Measurements from ENCODE around the gene LAMA3. TPM values are rescaled to one million over a fixed set of nuclear protein-coding genes. Genes with fewer than 3 reads are reported as not detected.

LAMA3 gene
- total and polyA plus RNA-seq, 10 of the 15 experiments (the other 5 are each of a cell fraction or from before 2014, with no cell fraction given), result 0.37 to 6.5 (median 5.4) TPM

DNA sequence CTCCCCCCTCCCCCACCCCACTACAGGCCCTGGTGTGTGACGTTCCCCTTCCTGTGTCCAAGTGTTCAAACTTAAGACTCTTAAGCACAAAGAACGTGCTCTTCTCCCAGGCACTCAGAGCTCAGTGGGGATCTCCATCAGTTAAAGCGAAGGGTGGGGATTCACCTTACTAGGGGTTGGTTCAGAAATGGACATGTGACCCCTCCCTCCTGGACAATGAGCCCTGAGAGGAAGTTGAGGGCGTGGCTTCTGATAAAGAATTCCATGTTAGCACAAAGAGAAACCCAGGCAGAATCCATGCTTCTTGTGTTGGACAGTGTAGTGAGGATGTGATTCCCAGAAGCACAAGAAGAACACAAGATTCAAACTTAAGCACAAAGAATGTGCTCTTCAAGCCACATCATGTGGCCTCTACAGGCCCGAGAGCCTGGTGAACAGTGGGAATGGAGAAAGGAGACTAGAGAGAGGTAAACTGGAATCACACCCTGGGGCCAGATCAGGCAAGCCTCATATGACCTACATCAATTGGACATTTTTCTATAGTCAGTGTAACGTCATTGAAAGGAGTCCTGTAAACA is 247.2 kb downstream of the LAMA3 start:
- BruUV-seq (replicated peaks), result no TSS peak
- intact Hi-C loops (cut with micrococcal nuclease; ENCODE audit: unreplicated experiment), result no loop called here
- POLR2A ChIA-PET, result interaction anchor here (0.9 kb wide), 1 partner anchor 9 kb away, joined by 5 read pairs; no protein-coding TSS in a partner anchor

DNA sequence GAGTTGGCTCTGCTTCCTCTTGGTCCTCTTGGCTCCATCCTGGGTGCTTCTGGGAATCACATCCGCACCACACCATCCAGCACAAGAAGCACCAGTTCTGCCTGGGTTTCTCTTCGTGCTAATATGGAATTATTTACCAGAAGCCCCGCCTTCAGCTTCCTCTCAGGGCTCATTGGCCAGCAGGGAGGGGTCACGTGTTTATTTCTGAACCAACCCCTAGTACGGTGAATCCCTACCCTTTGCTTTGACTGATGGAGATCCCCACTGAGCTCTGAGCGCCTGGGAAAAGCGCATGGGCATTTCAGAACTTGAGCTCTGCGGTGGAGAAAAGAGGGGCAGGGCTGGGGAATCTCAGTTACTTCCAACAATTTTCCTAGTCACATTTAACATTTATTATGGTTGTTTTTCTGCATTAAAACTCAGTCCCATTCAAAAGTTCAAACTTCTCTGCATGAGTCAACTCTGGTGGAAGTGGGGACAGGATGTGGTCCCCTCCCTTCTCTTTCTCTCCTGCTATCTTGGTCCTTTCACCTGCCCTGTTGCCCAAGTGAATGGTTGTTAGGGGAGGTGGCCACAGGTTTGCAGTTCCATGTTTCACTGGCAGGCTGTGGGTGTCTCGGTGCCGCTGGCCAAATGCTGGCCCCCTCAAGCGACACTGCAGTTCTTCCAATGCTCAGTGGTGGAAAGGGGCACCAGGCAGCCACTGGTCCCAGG is 248.9 kb downstream of the LAMA3 start:
- 37% methylated on average over 11 of the region's 11 CpGs for WGBS (ENCODE audit: insufficient coverage, insufficient replicate concordance, low lambda C conversion rate, missing lambda C conversion rate)
- CTCF ChIA-PET, result interaction anchor here (0.5 to 2.3 kb wide), 3 partner anchors 8 to 194 kb away, joined by 3 to 14 read pairs (median 7); no protein-coding TSS in a partner anchor
- peak; percentile 88 for TF ChIP-seq NFYB (IDR thresholded peaks at IDR 0.05; ENCODE audit: insufficient read depth, low read depth, low read length)
- no peak for TF ChIP-seq STAT1 (conservative IDR thresholded peaks at IDR 0.05)
- no peak for TF ChIP-seq NR2C1 (IDR thresholded peaks at IDR 0.05)
- TF ChIP-seq CHD4 (IDR thresholded peaks at IDR 0.05), result no peak
- TF ChIP-seq SMAD5 (IDR thresholded peaks at IDR 0.05; ENCODE audit: low read depth), result 0 out of 2 replicates have a peak, but pooled peaks have one; percentile 28
- TF ChIP-seq, protein P1, sequence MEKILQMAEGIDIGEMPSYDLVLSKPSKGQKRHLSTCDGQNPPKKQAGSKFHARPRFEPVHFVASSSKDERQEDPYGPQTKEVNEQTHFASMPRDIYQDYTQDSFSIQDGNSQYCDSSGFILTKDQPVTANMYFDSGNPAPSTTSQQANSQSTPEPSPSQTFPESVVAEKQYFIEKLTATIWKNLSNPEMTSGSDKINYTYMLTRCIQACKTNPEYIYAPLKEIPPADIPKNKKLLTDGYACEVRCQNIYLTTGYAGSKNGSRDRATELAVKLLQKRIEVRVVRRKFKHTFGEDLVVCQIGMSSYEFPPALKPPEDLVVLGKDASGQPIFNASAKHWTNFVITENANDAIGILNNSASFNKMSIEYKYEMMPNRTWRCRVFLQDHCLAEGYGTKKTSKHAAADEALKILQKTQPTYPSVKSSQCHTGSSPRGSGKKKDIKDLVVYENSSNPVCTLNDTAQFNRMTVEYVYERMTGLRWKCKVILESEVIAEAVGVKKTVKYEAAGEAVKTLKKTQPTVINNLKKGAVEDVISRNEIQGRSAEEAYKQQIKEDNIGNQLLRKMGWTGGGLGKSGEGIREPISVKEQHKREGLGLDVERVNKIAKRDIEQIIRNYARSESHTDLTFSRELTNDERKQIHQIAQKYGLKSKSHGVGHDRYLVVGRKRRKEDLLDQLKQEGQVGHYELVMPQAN (conservative IDR thresholded peaks at IDR 0.05), result no peak
- TF ChIP-seq, protein P2, sequence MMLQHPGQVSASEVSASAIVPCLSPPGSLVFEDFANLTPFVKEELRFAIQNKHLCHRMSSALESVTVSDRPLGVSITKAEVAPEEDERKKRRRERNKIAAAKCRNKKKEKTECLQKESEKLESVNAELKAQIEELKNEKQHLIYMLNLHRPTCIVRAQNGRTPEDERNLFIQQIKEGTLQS (IDR thresholded peaks at IDR 0.05; ENCODE audit: borderline replicate concordance, extremely low read depth, low read depth, low read length), result peak; percentile 9; the same call in 1 of the 2 replicates
- peak in 1 of 2 experiments; percentile 59; a peak in 1 of 4 replicates for TF ChIP-seq ETV6 (conservative IDR thresholded peaks at IDR 0.05 in 1 of 2, IDR thresholded peaks at IDR 0.05 in 1 of 2; ENCODE audit: borderline replicate concordance in 1 of 2, low read depth in 1 of 2)

More for the DNA sequence above, 247.2 kb downstream of the LAMA3 start:
- no peaks in the 10 kb centered on the region for H3K27me3 ChIP-seq (replicated peaks in 1 of 2; ENCODE audit: control insufficient read depth in 2 of 2, insufficient read depth in 2 of 2, low read length in 1 of 2)
- FAIRE-seq (no peak), ATAC-seq (peak; percentile 23; the same call in 1 of the 3 replicates), DNase-seq (ENCODE audit: low read depth, low spot score) (no peak)
- in situ Hi-C loops (cut with MboI), result no loop called here
- no peak for TF ChIP-seq ZSCAN29 (IDR thresholded peaks at IDR 0.05)
- TF ChIP-seq, protein P3, sequence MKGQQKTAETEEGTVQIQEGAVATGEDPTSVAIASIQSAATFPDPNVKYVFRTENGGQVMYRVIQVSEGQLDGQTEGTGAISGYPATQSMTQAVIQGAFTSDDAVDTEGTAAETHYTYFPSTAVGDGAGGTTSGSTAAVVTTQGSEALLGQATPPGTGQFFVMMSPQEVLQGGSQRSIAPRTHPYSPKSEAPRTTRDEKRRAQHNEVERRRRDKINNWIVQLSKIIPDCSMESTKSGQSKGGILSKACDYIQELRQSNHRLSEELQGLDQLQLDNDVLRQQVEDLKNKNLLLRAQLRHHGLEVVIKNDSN (IDR thresholded peaks at IDR 0.05; ENCODE audit: borderline replicate concordance, extremely low read length, insufficient read depth, low read depth, low read length), result peak; percentile 13
- peak; percentile 67; the same call in 1 of the 2 replicates for TF ChIP-seq RAD51 (IDR thresholded peaks at IDR 0.05)
- no peaks in the 10 kb centered on the region for H3K79me2 ChIP-seq (ENCODE audit: control insufficient read depth, insufficient read depth, low read length)
- ChIA-PET SMC1A (ENCODE audit: uncharacterized antibody, unreplicated experiment) (interaction anchor here (0.8 to 1.7 kb wide), 3 partner anchors 9 to 310 kb away, joined by 3 to 6 read pairs (median 3); no protein-coding TSS in a partner anchor), CTCF (interaction anchor here (2.0 kb wide), 1 partner anchor 18 kb away, joined by 7 read pairs; no protein-coding TSS in a partner anchor), RAD21 (ENCODE audit: unreplicated experiment) (interaction anchor here (1.0 kb wide), 2 partner anchors 13 to 16 kb away, joined by 3 to 4 read pairs; no protein-coding TSS in a partner anchor)
- H3K4me3 ChIP-seq, result no peak overlapping the region
- H4K20me1 ChIP-seq (ENCODE audit: control insufficient read depth, insufficient read depth), result no peaks in the 10 kb centered on the region
- H3K36me3 ChIP-seq (ENCODE audit: control insufficient read depth in 2 of 2, insufficient read depth in 2 of 2, low read length in 1 of 2), result no peaks in the 10 kb centered on the region
- no peaks in the 10 kb centered on the region; the same call in 2 of the 3 replicates for H3K9me3 ChIP-seq (replicated peaks; ENCODE audit: control insufficient read depth, insufficient read depth, low read length)
- 52% methylated on average over 6 of the region's 6 CpGs for WGBS (ENCODE audit: insufficient coverage, insufficient replicate concordance, low lambda C conversion rate, missing lambda C conversion rate)
- no peak overlapping the region for H2AFZ ChIP-seq (ENCODE audit: control insufficient read depth, low read depth, low read length)
- peaks cover 28% of the 10 kb centered on the region for H3K4me1 ChIP-seq (ENCODE audit: control insufficient read depth, insufficient read depth, low read length)
- H3K27ac ChIP-seq (ENCODE audit: control insufficient read depth, insufficient read depth), result no peak overlapping the region
- no peak overlapping the region for H3K9ac ChIP-seq (ENCODE audit: control insufficient read depth, insufficient read depth, low read length)
- H3K4me2 ChIP-seq (ENCODE audit: control insufficient read depth, insufficient read depth), result no peak overlapping the region

More for the DNA sequence above, 248.9 kb downstream of the LAMA3 start:
- in situ Hi-C loops (cut with MboI), result no loop called here
- Histone ChIP-seq H3K9me3 (replicated peaks; ENCODE audit: control insufficient read depth, insufficient read depth, low read length) (no peaks in the 10 kb centered on the region; the same call in 2 of the 3 replicates), H3K36me3 (ENCODE audit: control insufficient read depth in 2 of 2, insufficient read depth in 2 of 2, low read length in 1 of 2) (no peaks in the 10 kb centered on the region), H3K27ac (ENCODE audit: control insufficient read depth, insufficient read depth) (no peak overlapping the region), H3K27me3 (replicated peaks in 1 of 2; ENCODE audit: control insufficient read depth in 2 of 2, insufficient read depth in 2 of 2, low read length in 1 of 2) (no peaks in the 10 kb centered on the region), H3K9ac (ENCODE audit: control insufficient read depth, insufficient read depth, low read length) (no peak overlapping the region), H3K79me2 (ENCODE audit: control insufficient read depth, insufficient read depth, low read length) (no peaks in the 10 kb centered on the region), H3K4me1 (ENCODE audit: control insufficient read depth, insufficient read depth, low read length) (peaks cover 40% of the 10 kb centered on the region), H3K4me2 (ENCODE audit: control insufficient read depth, insufficient read depth) (peak overlapping the region; percentile 69), H2AFZ (ENCODE audit: control insufficient read depth, low read depth, low read length) (no peak overlapping the region), H4K20me1 (ENCODE audit: control insufficient read depth, insufficient read depth) (no peaks in the 10 kb centered on the region), H3K4me3 (no peak overlapping the region)
- RAD21 ChIA-PET (ENCODE audit: unreplicated experiment), result interaction anchor here (1.0 kb wide), 1 partner anchor 69 kb away, joined by 3 read pairs; no protein-coding TSS in a partner anchor
- intact Hi-C loops (cut with micrococcal nuclease; ENCODE audit: unreplicated experiment), result loop anchor here (2.0 kb wide), 1 partner anchor 73 kb away; no protein-coding TSS in a partner anchor
- POLR2A ChIA-PET, result no interaction called here
- BruUV-seq (replicated peaks), result no TSS peak
- peak; percentile 69 for ATAC-seq
- SMC1A ChIA-PET (ENCODE audit: uncharacterized antibody, unreplicated experiment), result interaction anchor here (1.0 to 4.5 kb wide), 5 partner anchors 11 to 311 kb away, joined by 3 to 22 read pairs (median 4); no protein-coding TSS in a partner anchor
- no peak for FAIRE-seq
- no peak for DNase-seq (ENCODE audit: low read depth, low spot score)

All from GM12878 (cell line).